Sigmoid colon (tissue), 4 donors: ENCODE data around the gene CLPTM1.

Experiments used
- CTCF ChIP-seq, 4 experiments: fragments of 450-650 bp in 3 of 4; fragments of 200-600 bp in 1 of 4; IDR thresholded peaks; one replicate each; pipeline ENCODE4 v1.5.1; 2016 to 2019; ENCODE audit warnings: antibody characterized with exemption in 4 of 4, mild to moderate bottlenecking in 3 of 4, moderate library complexity in 2 of 4
- EP300 ChIP-seq, 4 donors: sonication (generic); formaldehyde crosslinking; IDR thresholded peaks; one replicate each; pipeline ENCODE4 v1.6.1; 2017; ENCODE audit warnings: antibody characterized with exemption in 4 of 4
- POLR2A ChIP-seq, 2 donors: fragments of 450-650 bp; IDR thresholded peaks; one replicate each; pipeline ENCODE4 v1.6.1; 2016; ENCODE audit warnings: antibody characterized with exemption in 2 of 2, mild to moderate bottlenecking in 2 of 2, moderate library complexity in 2 of 2
- POLR2AphosphoS5 ChIP-seq, 4 donors: sonication (generic); formaldehyde crosslinking; IDR thresholded peaks; one replicate each; pipeline ENCODE4 v1.6.1; 2017; ENCODE audit warnings: antibody characterized with exemption in 4 of 4

DNA sequence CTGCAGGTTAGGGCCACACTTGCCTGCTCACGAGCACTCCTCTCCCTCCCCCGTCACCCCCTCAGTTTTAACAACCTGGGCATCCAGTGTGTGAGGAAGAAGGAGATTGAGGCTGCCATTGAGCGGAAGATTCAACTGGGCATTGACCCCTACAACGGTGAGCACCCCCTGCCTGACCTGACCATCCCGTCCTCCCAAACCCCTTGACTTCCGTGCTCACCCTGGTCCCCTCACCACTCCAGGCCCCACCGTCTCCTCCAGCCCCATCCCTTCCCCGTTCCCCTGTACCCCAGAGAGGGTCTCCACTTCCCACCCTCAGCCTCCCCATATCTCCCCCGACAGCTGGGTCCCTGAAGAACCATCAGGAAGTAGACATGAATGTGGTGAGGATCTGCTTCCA, 70.1 kb downstream of the CLPTM1 start:
- TF ChIP-seq CTCF (IDR thresholded peaks at IDR 0.05) (no peak), POLR2A (IDR thresholded peaks at IDR 0.05) (no peak), EP300 (IDR thresholded peaks at IDR 0.05) (no peak), POLR2AphosphoS5 (IDR thresholded peaks at IDR 0.05) (no peak)
